HEK293 (cell line): Measurements from ENCODE around the gene VAT1.
A peak's percentile ranks its signal among the peaks of the same experiment; 100 is the strongest.

Experiments
- ATF2 ChIP-seq: fragments of 450-650 bp; formaldehyde crosslinking; IDR thresholded peaks from 2 replicates; pipeline ENCODE4 v1.5.1; 2016; ENCODE audit warnings: missing biosample characterization, missing genetic modification characterization, low read depth
- BCL6B ChIP-seq: fragments of 450-650 bp; formaldehyde crosslinking; IDR thresholded peaks from 2 replicates; pipeline ENCODE4 v1.5.1; 2017; ENCODE audit warnings: missing biosample characterization, missing genetic modification characterization
- CTCF ChIP-seq: fragments of 450-650 bp; formaldehyde crosslinking; IDR thresholded peaks from 2 replicates; pipeline ENCODE4 v1.5.1; 2016; ENCODE audit warnings: missing biosample characterization, missing genetic modification characterization
- EGR2 ChIP-seq: fragments of 450-650 bp; formaldehyde crosslinking; IDR thresholded peaks from 2 replicates; pipeline ENCODE4 v1.5.1; 2016; ENCODE audit warnings: low read depth, missing biosample characterization, missing genetic modification characterization
- KLF1 ChIP-seq: fragments of 450-650 bp; formaldehyde crosslinking; IDR thresholded peaks from 2 replicates; pipeline ENCODE4 v1.5.1; 2016; ENCODE audit warnings: missing biosample characterization, missing genetic modification characterization
- KLF7 ChIP-seq: fragments of 450-650 bp; formaldehyde crosslinking; IDR thresholded peaks from 2 replicates; pipeline ENCODE4 v1.5.1; 2016; ENCODE audit warnings: missing biosample characterization, missing genetic modification characterization, borderline replicate concordance
- MEIS1 ChIP-seq: sonication (generic); formaldehyde crosslinking; IDR thresholded peaks from 2 replicates; pipeline ENCODE4 v1.8.1; 2022; ENCODE audit warnings: missing genetic modification reagents, mild to moderate bottlenecking, borderline replicate concordance
- ZBTB49 ChIP-seq: fragments of 450-650 bp; formaldehyde crosslinking; IDR thresholded peaks from 2 replicates; pipeline ENCODE4 v1.5.1; 2016; ENCODE audit warnings: missing biosample characterization, missing genetic modification characterization, low read depth
- ZBTB8A ChIP-seq: fragments of 450-650 bp; formaldehyde crosslinking; IDR thresholded peaks from 2 replicates; pipeline ENCODE4 v1.5.1; 2016; ENCODE audit warnings: missing biosample characterization, missing genetic modification characterization
- ZNF132 ChIP-seq: fragments of 450-650 bp; formaldehyde crosslinking; IDR thresholded peaks from 2 replicates; pipeline ENCODE4 v1.5.1; 2017; ENCODE audit warnings: missing biosample characterization, missing genetic modification characterization, borderline replicate concordance
- ZNF157 ChIP-seq: fragments of 450-650 bp; formaldehyde crosslinking; IDR thresholded peaks from 2 replicates; pipeline ENCODE4 v1.5.1; 2016; ENCODE audit warnings: missing biosample characterization, missing genetic modification characterization
- ZNF18 ChIP-seq: fragments of 450-650 bp; formaldehyde crosslinking; IDR thresholded peaks from 2 replicates; pipeline ENCODE4 v1.5.1; 2016; ENCODE audit warnings: missing biosample characterization, missing genetic modification characterization
- ZNF221 ChIP-seq: fragments of 450-650 bp; formaldehyde crosslinking; IDR thresholded peaks from 2 replicates; pipeline ENCODE4 v1.5.1; 2017; ENCODE audit warnings: missing biosample characterization, missing genetic modification characterization, borderline replicate concordance
- ZNF239 ChIP-seq: fragments of 450-650 bp; formaldehyde crosslinking; IDR thresholded peaks from 2 replicates; pipeline ENCODE4 v1.5.1; 2016; ENCODE audit warnings: missing biosample characterization, missing genetic modification characterization
- ZNF266 ChIP-seq: fragments of 450-650 bp; formaldehyde crosslinking; IDR thresholded peaks from 2 replicates; pipeline ENCODE4 v1.5.1; 2016; ENCODE audit warnings: missing biosample characterization, missing genetic modification characterization, low read depth
- ZNF341 ChIP-seq: fragments of 450-650 bp; formaldehyde crosslinking; IDR thresholded peaks from 2 replicates; pipeline ENCODE4; 2016; ENCODE audit warnings: low read depth, missing biosample characterization, missing genetic modification characterization
- ZNF426 ChIP-seq: fragments of 450-650 bp; formaldehyde crosslinking; IDR thresholded peaks from 2 replicates; pipeline ENCODE4 v1.5.1; 2017; ENCODE audit warnings: missing biosample characterization, missing genetic modification characterization, mild to moderate bottlenecking, inconsistent platforms, moderate library complexity
- ZNF473 ChIP-seq: fragments of 450-650 bp; formaldehyde crosslinking; IDR thresholded peaks from 2 replicates; pipeline ENCODE4 v1.5.1; 2017; ENCODE audit warnings: missing biosample characterization, missing genetic modification characterization
- ZNF501 ChIP-seq: fragments of 450-650 bp; formaldehyde crosslinking; IDR thresholded peaks from 2 replicates; pipeline ENCODE4 v1.5.1; 2016; ENCODE audit warnings: missing biosample characterization, missing genetic modification characterization
- ZNF514 ChIP-seq: fragments of 450-650 bp; formaldehyde crosslinking; IDR thresholded peaks from 2 replicates; pipeline ENCODE4 v1.5.1; 2016; ENCODE audit warnings: missing biosample characterization, missing genetic modification characterization
- ZNF521 ChIP-seq: fragments of 450-650 bp; formaldehyde crosslinking; IDR thresholded peaks from 2 replicates; pipeline ENCODE4 v1.5.1; 2017; ENCODE audit warnings: missing biosample characterization, mild to moderate bottlenecking, missing genetic modification characterization
- ZNF529 ChIP-seq: fragments of 450-650 bp; formaldehyde crosslinking; IDR thresholded peaks from 2 replicates; pipeline ENCODE4 v1.5.1; 2017; ENCODE audit warnings: missing genetic modification characterization, missing biosample characterization; ENCODE audit not compliant: insufficient replicate concordance
- ZNF624 ChIP-seq: fragments of 450-650 bp; formaldehyde crosslinking; IDR thresholded peaks from 2 replicates; pipeline ENCODE4 v1.5.1; 2017; ENCODE audit warnings: missing biosample characterization, missing genetic modification characterization
- ZNF664 ChIP-seq: fragments of 450-650 bp; formaldehyde crosslinking; IDR thresholded peaks from 2 replicates; pipeline ENCODE4 v1.5.1; 2016; ENCODE audit warnings: missing biosample characterization, missing genetic modification characterization
- ZNF677 ChIP-seq: fragments of 450-650 bp; IDR thresholded peaks from 2 replicates; pipeline ENCODE4 v1.5.0; 2018; ENCODE audit warnings: missing biosample characterization, mild to moderate bottlenecking, missing genetic modification characterization, moderate library complexity
- ZNF704 ChIP-seq: fragments of 450-650 bp; formaldehyde crosslinking; IDR thresholded peaks from 2 replicates; pipeline ENCODE4 v1.5.1; 2016; ENCODE audit warnings: missing biosample characterization, missing genetic modification characterization
- ZNF707 ChIP-seq: fragments of 450-650 bp; formaldehyde crosslinking; IDR thresholded peaks from 2 replicates; pipeline ENCODE4 v1.5.1; 2016; ENCODE audit warnings: missing biosample characterization, missing genetic modification characterization
- ZNF777 ChIP-seq: fragments of 450-650 bp; formaldehyde crosslinking; IDR thresholded peaks from 2 replicates; pipeline ENCODE4 v1.5.1; 2017; ENCODE audit warnings: missing biosample characterization, missing genetic modification characterization, borderline replicate concordance
- ZNF792 ChIP-seq: fragments of 450-650 bp; formaldehyde crosslinking; IDR thresholded peaks from 2 replicates; pipeline ENCODE4 v1.5.1; 2016; ENCODE audit warnings: missing biosample characterization, missing genetic modification characterization
- ZSCAN5A ChIP-seq: fragments of 450-650 bp; formaldehyde crosslinking; IDR thresholded peaks from 2 replicates; pipeline ENCODE4 v1.5.1; 2016; ENCODE audit warnings: missing biosample characterization, missing genetic modification characterization

Gene VAT1

GRCh38 chr17:42969001-42969581 is 53.1 kb downstream of the VAT1 start (continued):
- TF ChIP-seq ZNF18 (tag by site-specific recombination) (no peak), ZNF514 (tag by site-specific recombination) (no peak), ZNF707 (tag by site-specific recombination) (no peak), ZBTB8A (no peak), MEIS1 (no peak), ZNF529 (tag by site-specific recombination) (no peak), CTCF (tag by site-specific recombination) (no peak), BCL6B (tag by site-specific recombination) (peak; percentile 91), ATF2 (tag by site-specific recombination) (peak; percentile 54), ZNF473 (no peak), ZNF221 (no peak), ZNF777 (tag by site-specific recombination) (no peak), ZNF341 (tag by site-specific recombination) (no peak), ZSCAN5A (tag by site-specific recombination) (no peak), ZNF664 (tag by site-specific recombination) (0 out of 2 replicates have a peak, but pooled peaks have one; percentile 5), ZNF677 (tag by site-specific recombination) (no peak), ZNF266 (tag by site-specific recombination) (no peak), KLF7 (tag by site-specific recombination) (no peak), EGR2 (tag by site-specific recombination) (no peak), ZBTB49 (no peak), ZNF501 (no peak), ZNF426 (tag by site-specific recombination) (no peak), ZNF521 (tag by site-specific recombination) (no peak), ZNF239 (tag by site-specific recombination) (no peak), ZNF704 (tag by site-specific recombination) (no peak), KLF1 (tag by site-specific recombination) (no peak), ZNF132 (tag by site-specific recombination) (no peak), ZNF792 (tag by site-specific recombination) (no peak), ZNF624 (tag by site-specific recombination) (no peak), ZNF157 (tag by site-specific recombination) (no peak)
